ENCODE results near the gene SLC43A3.
A peak's percentile ranks its signal among the peaks of the same experiment; 100 is the strongest.

SLC43A3 gene

DNA sequence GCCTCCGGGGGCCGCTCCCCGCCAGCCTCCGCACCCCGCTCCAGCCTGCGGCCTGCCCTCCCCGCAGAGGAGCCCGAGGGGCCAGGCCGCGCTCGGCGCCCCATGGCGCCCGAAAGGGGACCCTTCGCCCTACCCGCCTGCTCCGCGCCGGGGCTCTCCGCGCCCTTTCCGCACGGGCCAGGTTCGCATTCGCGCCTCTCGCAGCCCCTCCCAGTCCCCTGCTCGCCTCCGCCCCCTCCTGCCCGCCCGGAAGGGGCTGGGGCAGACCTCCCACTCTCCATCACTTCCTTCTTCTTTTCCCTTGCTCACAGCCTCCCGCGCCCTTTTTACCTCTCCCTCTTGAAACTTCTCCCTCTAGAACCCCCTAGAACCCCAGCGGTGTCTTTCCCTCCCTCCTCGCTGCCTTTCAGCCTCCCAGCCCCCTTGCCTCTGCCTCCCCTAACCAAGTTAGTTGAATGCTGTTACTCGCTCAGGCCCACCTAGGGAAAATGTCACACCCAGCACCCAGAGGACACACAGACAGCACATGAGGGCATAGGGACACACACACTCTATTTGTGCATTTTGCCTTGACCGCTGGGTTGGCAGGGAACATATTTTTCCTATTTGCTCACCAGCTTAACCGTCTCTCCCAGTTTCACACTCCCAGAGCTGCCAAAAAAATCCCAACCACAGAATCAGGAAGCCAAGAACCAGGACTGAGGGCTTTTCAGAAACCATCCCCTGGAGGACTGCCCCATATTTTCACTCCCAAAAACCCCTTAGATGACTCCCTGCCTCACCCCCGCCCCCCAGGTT, at the start of gene SLC43A3:
TSS of gene SLC43A3 (minus strand) at position 193 of the 798 bp plus-strand sequence. CDS start 949 bp downstream, outside the sequence.
- DNase-seq: peak; percentile 43

- DNase-seq: no peak
Observed at GRCh38 chr11:57476047-57476756, 49.3 kb upstream of the SLC43A3 start.

DNA sequence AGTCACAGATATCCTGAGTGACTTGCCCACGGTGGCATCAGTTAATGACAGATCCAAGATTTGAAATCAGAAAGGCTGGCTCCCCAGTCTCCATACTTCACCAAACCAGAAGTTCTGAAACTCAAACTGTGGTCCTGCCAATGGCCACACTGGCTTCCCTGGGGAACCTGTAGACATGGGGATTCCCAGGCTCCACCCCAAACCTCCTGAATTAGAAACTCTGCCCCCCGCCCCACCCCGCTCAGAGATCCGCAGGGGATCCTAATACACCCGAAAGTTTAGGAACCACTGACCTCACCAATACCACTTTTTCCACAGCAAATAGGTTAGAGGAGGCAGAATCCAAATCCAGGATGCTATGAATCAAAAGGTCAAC, 48.7 kb upstream of the SLC43A3 start:
- DNase-seq: no peak

GRCh38 chr11:57475191-57475590, 48.3 kb upstream of the SLC43A3 start:
- no peak for DNase-seq

- no peak for DNase-seq
Observed at GRCh38 chr11:57474803-57475115, 47.8 kb upstream of the SLC43A3 start.

DNA sequence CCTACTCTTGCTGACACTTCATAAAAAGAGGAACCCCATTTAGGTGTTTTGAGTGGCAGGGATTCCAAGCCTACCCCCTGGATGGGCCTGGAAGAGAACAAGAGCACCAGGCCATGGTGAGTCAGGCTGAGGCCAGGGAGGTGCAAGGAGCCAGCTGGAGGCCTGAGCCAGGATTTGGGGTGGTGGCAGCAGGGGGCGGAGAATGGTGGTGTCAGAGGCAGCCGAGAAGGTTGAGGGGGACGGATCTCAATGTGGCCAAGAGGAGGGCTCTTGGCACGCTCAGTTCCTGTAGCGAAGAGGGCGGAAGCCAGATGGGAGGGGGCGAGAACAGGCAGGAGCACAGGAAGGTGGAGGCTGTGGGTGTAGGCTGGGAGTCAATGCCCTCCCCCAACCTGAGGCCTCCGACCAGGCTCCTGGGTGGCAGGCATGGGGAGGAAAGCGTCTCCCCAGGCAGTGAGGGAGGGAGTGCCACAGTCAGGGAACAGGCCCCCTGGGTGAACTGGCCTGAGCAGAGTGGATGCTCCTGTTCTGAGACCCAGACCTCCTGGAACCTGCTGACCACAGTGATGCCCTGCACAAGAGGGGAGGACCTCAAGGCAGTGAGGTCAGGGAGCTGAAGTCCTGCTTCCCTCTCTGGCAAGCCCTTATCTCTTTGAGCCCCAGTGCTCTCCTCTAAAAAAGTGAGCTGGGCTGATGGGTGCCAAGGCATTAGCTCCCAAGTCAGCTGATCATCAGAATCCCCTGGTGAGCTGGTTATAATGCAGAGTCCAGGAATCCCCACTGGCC, 47.3 kb upstream of the SLC43A3 start:
- no peak for DNase-seq

DNA sequence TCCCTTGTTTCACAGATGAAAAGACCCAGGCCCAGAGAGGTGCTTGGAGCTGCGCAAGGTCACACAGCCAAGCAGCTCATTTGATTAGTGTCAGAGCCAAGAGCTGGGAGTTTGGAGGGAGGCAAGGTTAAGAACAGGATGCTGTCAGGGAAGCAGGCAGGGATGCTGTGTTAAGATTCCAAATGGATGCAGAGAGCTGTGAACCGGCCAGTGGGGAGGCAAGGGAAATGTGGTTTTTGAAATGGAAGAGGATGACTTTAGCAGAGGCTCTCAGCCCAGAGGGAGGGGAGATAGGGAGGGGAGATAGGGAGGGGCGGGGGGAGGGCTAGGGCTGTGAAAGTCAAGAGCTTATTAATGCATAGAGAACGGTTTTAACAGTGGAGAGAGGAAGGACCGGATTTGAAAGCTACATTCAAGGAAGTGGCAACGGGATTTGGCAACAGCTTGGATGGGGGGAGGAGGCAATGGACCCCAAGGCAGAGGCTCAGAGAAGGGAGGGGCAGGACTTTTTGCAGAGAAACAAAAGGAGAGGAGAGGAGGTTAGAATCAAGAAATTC, 46.4 kb upstream of the SLC43A3 start:
- DNase-seq: no peak

GRCh38 chr11:57471496-57471895, 44.6 kb upstream of the SLC43A3 start:
- no peak for DNase-seq

GRCh38 chr11:57469268-57469667, 42.3 kb upstream of the SLC43A3 start:
- DNase-seq: no peak

- DNase-seq: no peak
Observed at GRCh38 chr11:57468276-57468675, 41.4 kb upstream of the SLC43A3 start.

DNA sequence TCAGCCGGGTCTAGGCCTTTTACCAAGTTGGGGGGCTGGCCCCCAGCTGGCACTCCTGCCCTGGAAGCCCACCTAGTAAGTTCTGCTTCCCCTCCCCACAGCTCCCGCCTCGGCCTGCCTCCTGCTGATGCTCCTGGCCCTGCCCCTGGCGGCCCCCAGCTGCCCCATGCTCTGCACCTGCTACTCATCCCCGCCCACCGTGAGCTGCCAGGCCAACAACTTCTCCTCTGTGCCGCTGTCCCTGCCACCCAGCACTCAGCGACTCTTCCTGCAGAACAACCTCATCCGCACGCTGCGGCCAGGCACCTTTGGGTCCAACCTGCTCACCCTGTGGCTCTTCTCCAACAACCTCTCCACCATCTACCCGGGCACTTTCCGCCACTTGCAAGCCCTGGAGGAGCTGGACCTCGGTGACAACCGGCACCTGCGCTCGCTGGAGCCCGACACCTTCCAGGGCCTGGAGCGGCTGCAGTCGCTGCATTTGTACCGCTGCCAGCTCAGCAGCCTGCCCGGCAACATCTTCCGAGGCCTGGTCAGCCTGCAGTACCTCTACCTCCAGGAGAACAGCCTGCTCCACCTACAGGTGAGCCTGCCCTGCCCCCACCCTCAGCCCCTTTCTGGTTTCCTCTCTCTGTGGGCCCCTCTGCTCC, 40.7 kb upstream of the SLC43A3 start:
- DNase-seq: no peak

- DNase-seq: no peak
Observed at GRCh38 chr11:57466680-57467079, 39.8 kb upstream of the SLC43A3 start.

- DNase-seq: no peak
Observed at GRCh38 chr11:57464539-57465181, 37.7 kb upstream of the SLC43A3 start.

DNA sequence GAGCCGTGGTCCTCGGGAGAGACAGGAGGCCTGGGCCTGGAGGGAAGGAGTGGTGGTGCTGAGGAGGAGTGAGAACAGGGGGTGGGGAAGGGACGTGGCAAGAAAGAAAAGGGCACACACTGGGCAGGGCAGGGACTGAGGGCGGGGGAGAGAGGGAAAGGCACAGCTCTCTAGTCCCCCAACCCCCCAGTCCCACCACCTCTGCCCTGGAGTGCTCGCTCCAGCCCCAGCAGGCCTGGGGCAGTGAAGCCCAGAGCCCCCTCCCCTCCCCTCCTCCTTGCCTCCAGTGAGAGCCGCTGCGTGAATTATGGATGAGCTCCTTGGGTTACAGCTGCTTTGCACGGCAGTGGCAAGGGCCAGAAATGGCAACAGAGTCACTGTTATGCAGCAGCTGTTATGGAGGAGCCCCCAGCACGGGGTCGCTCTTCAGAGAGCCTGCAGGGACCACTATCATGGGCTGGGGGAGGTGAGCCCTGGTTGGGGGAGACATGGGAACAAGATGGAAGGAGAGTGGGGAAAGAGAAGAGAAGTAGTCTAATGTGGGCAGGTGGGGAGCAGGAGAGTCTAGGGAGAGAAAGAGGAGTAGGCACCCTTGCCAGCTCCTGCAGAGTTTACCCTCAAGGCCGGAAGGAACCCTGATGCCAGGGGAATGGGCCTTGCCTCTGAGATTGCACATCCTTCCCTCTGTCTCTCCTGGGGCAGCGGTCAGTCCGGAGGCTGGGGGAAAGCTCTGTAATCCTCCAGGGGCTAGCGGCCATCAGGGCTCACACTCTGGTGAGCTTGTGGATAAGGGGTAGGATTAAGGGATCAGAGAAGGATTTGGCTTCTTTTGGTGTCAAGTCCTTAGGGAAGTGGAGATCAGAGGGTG, 37.0 kb upstream of the SLC43A3 start:
- no peak for DNase-seq

DNA sequence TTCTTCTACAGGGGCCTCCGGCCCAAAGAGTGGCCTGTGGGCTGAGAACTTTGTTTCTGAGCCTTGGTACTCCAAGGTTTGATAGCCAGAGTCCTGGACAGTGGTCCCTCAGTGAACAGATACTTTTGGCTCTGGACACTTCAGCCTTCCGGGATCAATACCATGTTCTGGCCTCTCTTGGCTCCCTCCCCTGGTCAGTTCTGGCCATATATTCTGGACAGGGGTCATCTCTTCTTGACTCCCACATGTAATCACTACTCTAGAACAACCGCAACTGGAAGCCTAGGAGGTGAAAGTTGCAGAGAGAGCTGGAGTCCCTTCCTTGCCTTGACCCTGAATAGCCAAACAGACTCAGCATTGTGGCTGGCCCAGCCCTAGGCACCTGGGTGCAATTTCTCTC, 35.7 kb upstream of the SLC43A3 start:
- no peak for DNase-seq

GRCh38 chr11:57461841-57462489, 35.0 kb upstream of the SLC43A3 start:
- DNase-seq: no peak

GRCh38 chr11:57460758-57461749, 34.1 kb upstream of the SLC43A3 start:
- DNase-seq: no peak

DNA sequence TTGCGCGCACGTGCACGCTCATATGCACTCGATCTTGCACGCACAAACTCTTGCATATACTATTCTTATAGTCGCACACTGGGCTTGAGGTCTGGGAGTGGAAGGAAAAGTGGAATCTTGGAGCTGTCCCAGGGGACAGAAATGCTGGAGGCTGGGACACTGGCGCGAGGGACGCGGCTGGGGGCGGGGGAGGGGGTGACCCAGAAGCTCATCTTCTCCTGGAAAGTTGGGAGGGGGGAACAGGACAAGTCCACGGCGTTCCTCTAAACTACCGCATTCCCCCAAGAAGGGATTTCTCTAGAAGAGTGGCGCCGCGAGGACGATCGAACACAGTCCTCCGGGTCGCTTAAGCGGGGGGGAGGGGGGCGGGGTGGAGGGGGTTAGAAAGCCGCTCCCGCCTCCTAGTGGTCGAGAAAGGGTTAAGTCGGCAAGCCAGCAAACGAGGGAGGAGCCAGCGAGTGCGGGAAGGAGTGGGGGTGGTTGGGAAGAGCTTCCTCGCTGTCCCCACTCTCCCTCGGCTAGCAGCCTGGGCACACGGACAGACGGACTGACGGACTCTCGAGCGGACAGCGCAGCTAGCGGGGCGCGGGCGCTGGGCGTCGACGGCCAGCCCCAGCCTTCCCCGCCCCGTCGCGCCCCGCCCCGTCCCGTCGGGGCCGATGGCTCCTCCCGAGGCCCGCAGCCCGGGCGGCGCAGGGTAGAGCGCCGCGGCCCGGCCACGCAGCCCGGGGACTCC, 33.3 kb upstream of the SLC43A3 start, which contains the start of gene RTN4RL2:
TSS of gene RTN4RL2 (plus strand) at position 507 of the 736 bp plus-strand sequence. CDS start 338 bp downstream, outside the sequence.
- no peak for DNase-seq
